HG03571 (cell line): ENCODE results near the gene TAF12.
"Not testable (repeated sequence)": the region's sequence is repeated elsewhere in the genome, so short reads cannot be mapped to it uniquely, and the experiment has no call there.

ENCODE experiments used
- ATAC-seq: cut with Tn5 transposase; IDR thresholded peaks from one replicate; pipeline ENCODE4 v1.9.1; 2021; ENCODE audit not compliant: unreplicated experiment

The TAF12 gene

GRCh38 chr1:28582248-28582615 lies 60.6 kb downstream of the TAF12 start:
- no peak for ATAC-seq

GRCh38 chr1:28581531-28582247 lies 61.2 kb downstream of the TAF12 start:
- ATAC-seq, result peak; percentile 70

- no peak for ATAC-seq
Observed at GRCh38 chr1:28580722-28581530, 61.9 kb downstream of the TAF12 start.

- ATAC-seq, result no peak
Observed at GRCh38 chr1:28579401-28579800, 63.5 kb downstream of the TAF12 start.

- ATAC-seq, result no peak
Observed at GRCh38 chr1:28578696-28579218, 64.1 kb downstream of the TAF12 start.

- ATAC-seq, result no peak
Observed at GRCh38 chr1:28577738-28578536, 64.9 kb downstream of the TAF12 start.

- no peak for ATAC-seq
Observed at GRCh38 chr1:28577052-28577678, 65.7 kb downstream of the TAF12 start.

- no peak for ATAC-seq
Observed at GRCh38 chr1:28573564-28573963, 69.3 kb downstream of the TAF12 start.

- not testable (repeated sequence) for ATAC-seq
Observed at GRCh38 chr1:28572891-28573290, 70.0 kb downstream of the TAF12 start.

GRCh38 chr1:28571911-28572310 lies 71.0 kb downstream of the TAF12 start:
- ATAC-seq, result no peak

- ATAC-seq, result no peak
Observed at GRCh38 chr1:28566931-28567330, 75.9 kb downstream of the TAF12 start.

GRCh38 chr1:28565726-28566125 lies 77.1 kb downstream of the TAF12 start:
- ATAC-seq, result no peak

GRCh38 chr1:28565040-28565439 lies 77.8 kb downstream of the TAF12 start:
- no peak for ATAC-seq

GRCh38 chr1:28564310-28564709 lies 78.6 kb downstream of the TAF12 start:
- ATAC-seq, result no peak

- no peak for ATAC-seq
Observed at GRCh38 chr1:28560886-28561285, 82.0 kb downstream of the TAF12 start.
